Astrocyte of the spinal cord (primary cell): Measurements from ENCODE around the gene EEF1G.

ENCODE experiments used
- DNase-seq: peaks from one replicate; pipeline ENCODE4 v3.0.0; 2011; ENCODE audit warnings: low read depth, low spot score
- H3K4me3 ChIP-seq: 2 replicates; pipeline ENCODE4 v1.5.1; 2011; ENCODE audit warnings: low read depth, mild to moderate bottlenecking, low read length, moderate library complexity
- CTCF ChIP-seq: IDR thresholded peaks from 2 replicates; pipeline ENCODE4 v1.5.1; 2012; ENCODE audit warnings: low read depth, mild to moderate bottlenecking, low read length, inconsistent platforms
- in situ Hi-C: cut with HindIII; loops from 2 replicates; pipeline ENCODE4 v1.10.0; 2017; ENCODE audit warnings: low sequenced_read_pairs

The EEF1G gene

GRCh38 chr11:62599069-62599696 lies 25.5 kb upstream of the EEF1G start:
- peak overlapping the region; percentile 3 for H3K4me3 ChIP-seq
- in situ Hi-C loops, result no loop called here
- peak; percentile 98 for DNase-seq
- TF ChIP-seq CTCF, result no peak

GRCh38 chr11:62595124-62595523 lies 21.4 kb upstream of the EEF1G start:
- DNase-seq, result no peak
- no peak overlapping the region for H3K4me3 ChIP-seq
- TF ChIP-seq CTCF, result no peak
- in situ Hi-C loops, result no loop called here

- TF ChIP-seq CTCF, result peak; percentile 78
- in situ Hi-C loops, result no loop called here
- H3K4me3 ChIP-seq, result no peak overlapping the region
- DNase-seq, result peak; percentile 65
Measured at GRCh38 chr11:62593434-62594044, 19.8 kb upstream of the EEF1G start.

- in situ Hi-C loops, result no loop called here
- TF ChIP-seq CTCF, result no peak
- H3K4me3 ChIP-seq, result no peak overlapping the region
- DNase-seq, result no peak
Measured at GRCh38 chr11:62592989-62593421, 19.3 kb upstream of the EEF1G start.

GRCh38 chr11:62592146-62592815 lies 18.6 kb upstream of the EEF1G start:
- DNase-seq, result no peak
- TF ChIP-seq CTCF, result no peak
- in situ Hi-C loops, result no loop called here
- H3K4me3 ChIP-seq, result peak overlapping the region; percentile 93

GRCh38 chr11:62591448-62592145 lies 17.9 kb upstream of the EEF1G start, which contains the start of gene TUT1:
Gene TUT1 (minus strand): TSS chr11:62591523. CDS start chr11:62591485, 38 bp downstream.
- DNase-seq, result peak; percentile 99
- H3K4me3 ChIP-seq, result peak within 1 kb of the TSS; percentile 93
- in situ Hi-C loops, result no loop called here
- no peak for TF ChIP-seq CTCF
